B cell (primary cell): Measurements from ENCODE around the gene PTPRU. TPM values are rescaled to one million over a fixed set of nuclear protein-coding genes. Genes with fewer than 3 reads are reported as not detected.

Source experiments
- ATAC-seq: fragments of 200-7000 bp; cut with Tn5 transposase; one replicate; pipeline ENCODE4 v1.10.0; 2021; ENCODE audit warnings: low read depth, mild to moderate bottlenecking, moderate number of reproducible peaks, moderate library complexity
- CTCF ChIA-PET: fragments of 350-600 bp; sonication (Branson Sonifier 250); formaldehyde crosslinking; loops from one replicate; lab custom pipeline; 2021; ENCODE audit warnings: antibody characterized with exemption, inconsistent platforms; lab: Charles Lee
- POLR2A ChIA-PET: fragments of 350-600 bp; sonication (Branson Sonifier 250); formaldehyde crosslinking; loops from one replicate; lab custom pipeline; 2021; ENCODE audit warnings: antibody characterized with exemption; lab: Charles Lee
- DNase-seq: peaks from one replicate; pipeline ENCODE4 v3.0.0; 2013
- H2AFZ ChIP-seq: 2 replicates; pipeline ENCODE4 v1.6.1; 2012; ENCODE audit warnings: mild to moderate bottlenecking, low read depth, low read length; ENCODE audit not compliant: insufficient read depth, poor library complexity, severe bottlenecking
- H3K27ac ChIP-seq, 2 donors: 1 replicate in 1 of 2; 2 replicates in 1 of 2; pipeline ENCODE4 v1.5.1; 2012 to 2013; ENCODE audit warnings: low read length in 2 of 2, mild to moderate bottlenecking in 2 of 2, moderate library complexity in 1 of 2
- H3K27me3 ChIP-seq, 4 experiments: fragments of 200-600 bp in 1 of 4; sonication (generic) in 1 of 4; replicated peaks in 1 of 4; 1 replicate in 2 of 4; 2 replicates in 2 of 4; pipeline versions ENCODE4 v1.6.1 to v1.7.0; 2013 to 2016; ENCODE audit warnings: low read length in 3 of 4, mild to moderate bottlenecking in 2 of 4, mixed read lengths in 1 of 4, moderate library complexity in 1 of 4; ENCODE audit not compliant: insufficient read depth in 4 of 4, control insufficient read depth in 3 of 4; ENCODE audit errors: control extremely low read depth in 1 of 4
- H3K36me3 ChIP-seq, 2 experiments: replicated peaks in 1 of 2; 1 replicate in 1 of 2; 2 replicates in 1 of 2; pipeline versions ENCODE4 v1.6.1 to v1.7.1; 2013; ENCODE audit warnings: low read length in 1 of 2; ENCODE audit not compliant: insufficient read depth in 2 of 2, control insufficient read depth in 1 of 2; ENCODE audit errors: control extremely low read depth in 1 of 2, extremely low read depth in 1 of 2
- H3K4me1 ChIP-seq, 2 donors: fragments of 200-600 bp in 1 of 2; sonication (generic) in 1 of 2; 1 replicate in 1 of 2; 2 replicates in 1 of 2; pipeline versions ENCODE4 v1.5.1 to v1.6.1; 2013 to 2017; ENCODE audit warnings: low read length in 2 of 2; ENCODE audit not compliant: control insufficient read depth in 2 of 2, insufficient read depth in 2 of 2
- H3K4me2 ChIP-seq: replicated peaks from 2 replicates; pipeline ENCODE3; 2012; ENCODE audit warnings: mild to moderate bottlenecking, low read depth, low read length; ENCODE audit not compliant: poor library complexity, severe bottlenecking
- H3K4me3 ChIP-seq, 5 experiments: fragments of 200-600 bp in 1 of 5; sonication (generic) in 1 of 5; 1 replicate in 3 of 5; 2 replicates in 2 of 5; pipeline versions ENCODE4 v1.5.1 to v1.7.0; 2011 to 2016; ENCODE audit warnings: low read length in 4 of 5, mild to moderate bottlenecking in 4 of 5, low read depth in 2 of 5, control low read depth in 1 of 5, moderate library complexity in 1 of 5; ENCODE audit not compliant: insufficient read depth in 1 of 5; ENCODE audit errors: control extremely low read depth in 1 of 5, extremely low read depth in 1 of 5
- H3K79me2 ChIP-seq: fragments of 200-600 bp; sonication (generic); one replicate; pipeline ENCODE4 v1.6.0; 2016; ENCODE audit warnings: low read length; ENCODE audit not compliant: control insufficient read depth, insufficient read depth
- H3K9ac ChIP-seq: fragments of 200-600 bp; sonication (generic); 2 replicates; pipeline ENCODE4 v1.6.1; 2017; ENCODE audit warnings: mild to moderate bottlenecking, low read length, moderate library complexity
- H3K9me3 ChIP-seq, 3 donors: one replicate each; pipeline versions ENCODE4 v1.6.1 to v1.7.1; 2013; ENCODE audit warnings: low read length in 2 of 3; ENCODE audit not compliant: control insufficient read depth in 2 of 3, insufficient read depth in 1 of 3; ENCODE audit errors: control extremely low read depth in 1 of 3
- H4K20me1 ChIP-seq: 2 replicates; pipeline ENCODE4 v1.6.0; 2012; ENCODE audit warnings: mild to moderate bottlenecking, low read length; ENCODE audit not compliant: insufficient read depth, control insufficient read depth, poor library complexity, severe bottlenecking
- H3K27ac Mint-ChIP-seq: one replicate; pipeline ENCODE4 v1.8.0; 2021; ENCODE audit warnings: mixed read lengths
- H3K27me3 Mint-ChIP-seq: one replicate; pipeline ENCODE4 v1.8.0; 2021; ENCODE audit warnings: mixed read lengths
- H3K4me1 Mint-ChIP-seq: one replicate; pipeline ENCODE4 v1.8.0; 2021; ENCODE audit warnings: mixed read lengths
- H3K4me3 Mint-ChIP-seq: one replicate; pipeline ENCODE4 v1.8.0; 2021; ENCODE audit warnings: mixed read lengths
- H3K9me3 Mint-ChIP-seq: one replicate; pipeline ENCODE4 v1.8.0; 2022; ENCODE audit warnings: mixed read lengths; ENCODE audit not compliant: insufficient read depth
- EZH2 ChIP-seq: IDR thresholded peaks from 2 replicates; pipeline ENCODE4 v1.6.1; 2012; ENCODE audit warnings: borderline replicate concordance, low read depth, mild to moderate bottlenecking, moderate library complexity, low read length; ENCODE audit not compliant: insufficient read depth, poor library complexity, severe bottlenecking
- WGBS: methylation state at CpG from one replicate; pipeline ENCODE4 v1.1.5; 2013; ENCODE audit warnings: missing lambda C conversion rate; ENCODE audit not compliant: insufficient coverage; 5-methylcytosine and 5-hydroxymethylcytosine counted together
- intact Hi-C: fragments of 100-400 bp; cut with micrococcal nuclease; formaldehyde crosslinking; loops from one replicate; pipeline ENCODE4 v1.10.0; 2022
- polyA plus RNA-seq: library from polyadenylated mRNA; depleted of rRNA; stranded (reverse); fragments of >200 nt; gene quantifications from 2 replicates; pipeline ENCODE4 v1.2.3, GENCODE V29; 2012
- total RNA-seq, 2 donors: library from RNA; stranded (reverse); fragments of 120-200 nt in 1 of 2; gene quantifications; 1 replicate in 1 of 2; 2 replicates in 1 of 2; pipeline versions ENCODE4 v1.2.3 to v1.2.4, GENCODE V29; 2013 to 2022
- TF ChIP-seq, protein P1 (sequence below): fragments of 200-600 bp; IDR thresholded peaks from one replicate; pipeline ENCODE4 v1.8.0; 2022; ENCODE audit warnings: antibody characterized with exemption, mild to moderate bottlenecking

PTPRU gene
- total and polyA plus RNA-seq, 2 donors (not counting 1 experiment from before 2014, with no cell fraction given): 0.10 to 0.25 TPM

DNA sequence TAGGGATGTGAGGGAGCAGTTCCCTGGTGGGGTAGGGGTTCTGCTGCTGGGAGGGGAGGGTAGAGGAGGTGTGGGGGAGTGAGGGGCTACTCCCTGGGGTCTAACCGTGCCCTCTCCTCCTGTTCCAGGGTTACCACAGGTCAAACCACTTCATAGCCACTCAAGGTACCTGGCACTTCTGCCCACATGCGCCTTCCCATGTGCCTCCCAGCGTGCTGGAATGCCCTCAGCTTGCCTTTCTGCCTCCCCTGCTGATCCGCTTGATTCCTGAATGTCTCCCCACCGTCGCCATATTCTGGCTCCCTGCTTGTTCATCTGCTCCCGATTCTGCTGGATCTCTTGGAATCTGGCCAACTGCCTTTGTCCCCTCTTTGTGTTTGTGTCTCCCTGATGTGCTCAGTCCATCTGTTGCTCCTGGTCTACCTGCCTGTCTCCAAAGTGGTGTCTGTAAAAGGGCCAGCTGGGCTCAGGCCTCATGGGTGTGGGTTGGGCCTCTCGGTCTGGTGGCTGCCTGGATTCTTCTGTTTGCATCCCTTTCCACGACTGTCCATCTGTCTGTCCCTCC, 74.4 kb downstream of the PTPRU start:
- Histone ChIP-seq H3K4me2 (no peak overlapping the region), H3K9ac (no peak overlapping the region), H3K4me1 (no peaks in the 10 kb centered on the region), H3K36me3 (no peaks in the 10 kb centered on the region), H3K9me3 (no peaks in the 10 kb centered on the region), H3K27ac (no peak overlapping the region), H2AFZ (no peak overlapping the region), H4K20me1 (no peaks in the 10 kb centered on the region), H3K4me3 (no peak overlapping the region), H3K27me3 (no peaks in the 10 kb centered on the region), H3K79me2 (no peaks in the 10 kb centered on the region)
- WGBS: 86% methylated on average over 8 of the region's 9 CpGs
- H3K4me1 Mint-ChIP-seq: no peaks in the 10 kb centered on the region
- ChIA-PET POLR2A (no interaction called here), CTCF (no interaction called here)
- no peak overlapping the region for H3K4me3 Mint-ChIP-seq
- intact Hi-C loops: no loop called here
- no peak for TF ChIP-seq EZH2
- TF ChIP-seq, protein P1, sequence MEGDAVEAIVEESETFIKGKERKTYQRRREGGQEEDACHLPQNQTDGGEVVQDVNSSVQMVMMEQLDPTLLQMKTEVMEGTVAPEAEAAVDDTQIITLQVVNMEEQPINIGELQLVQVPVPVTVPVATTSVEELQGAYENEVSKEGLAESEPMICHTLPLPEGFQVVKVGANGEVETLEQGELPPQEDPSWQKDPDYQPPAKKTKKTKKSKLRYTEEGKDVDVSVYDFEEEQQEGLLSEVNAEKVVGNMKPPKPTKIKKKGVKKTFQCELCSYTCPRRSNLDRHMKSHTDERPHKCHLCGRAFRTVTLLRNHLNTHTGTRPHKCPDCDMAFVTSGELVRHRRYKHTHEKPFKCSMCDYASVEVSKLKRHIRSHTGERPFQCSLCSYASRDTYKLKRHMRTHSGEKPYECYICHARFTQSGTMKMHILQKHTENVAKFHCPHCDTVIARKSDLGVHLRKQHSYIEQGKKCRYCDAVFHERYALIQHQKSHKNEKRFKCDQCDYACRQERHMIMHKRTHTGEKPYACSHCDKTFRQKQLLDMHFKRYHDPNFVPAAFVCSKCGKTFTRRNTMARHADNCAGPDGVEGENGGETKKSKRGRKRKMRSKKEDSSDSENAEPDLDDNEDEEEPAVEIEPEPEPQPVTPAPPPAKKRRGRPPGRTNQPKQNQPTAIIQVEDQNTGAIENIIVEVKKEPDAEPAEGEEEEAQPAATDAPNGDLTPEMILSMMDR: no peak
- H3K27me3 Mint-ChIP-seq: no peaks in the 10 kb centered on the region
- no peak overlapping the region for H3K27ac Mint-ChIP-seq
- H3K9me3 Mint-ChIP-seq: no peaks in the 10 kb centered on the region
- ATAC-seq (no peak), DNase-seq (no peak)

DNA sequence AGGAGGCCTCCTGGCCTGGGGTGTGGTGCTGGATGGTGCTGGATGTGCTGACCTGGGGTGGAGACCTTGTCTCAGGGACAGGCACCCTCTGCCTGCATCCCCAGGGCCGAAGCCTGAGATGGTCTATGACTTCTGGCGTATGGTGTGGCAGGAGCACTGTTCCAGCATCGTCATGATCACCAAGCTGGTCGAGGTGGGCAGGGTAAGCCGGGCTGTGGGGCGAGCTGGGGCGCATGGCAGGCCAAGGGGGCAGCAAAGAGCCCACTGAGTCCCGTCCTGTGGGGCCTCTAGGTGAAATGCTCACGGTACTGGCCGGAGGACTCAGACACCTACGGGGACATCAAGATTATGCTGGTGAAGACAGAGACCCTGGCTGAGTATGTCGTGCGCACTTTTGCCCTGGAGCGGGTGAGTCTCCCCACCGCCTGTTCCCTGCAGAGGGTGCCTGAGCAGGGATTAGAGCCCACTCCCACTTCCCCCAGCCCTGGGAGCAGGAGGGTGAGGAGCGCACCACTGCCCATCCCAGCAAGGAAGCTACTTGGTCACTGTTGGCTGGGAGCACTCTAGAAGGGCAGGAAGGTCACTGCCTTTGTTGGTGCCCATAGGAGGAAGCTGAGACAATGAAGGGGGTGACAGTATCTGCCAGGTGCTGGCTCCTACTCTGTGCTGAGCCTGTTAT, 75.2 kb downstream of the PTPRU start:
- Histone ChIP-seq H3K4me2 (no peak overlapping the region), H3K4me3 (no peak overlapping the region), H3K27ac (no peak overlapping the region), H4K20me1 (no peaks in the 10 kb centered on the region), H3K9me3 (no peaks in the 10 kb centered on the region), H2AFZ (no peak overlapping the region), H3K36me3 (no peaks in the 10 kb centered on the region), H3K9ac (no peak overlapping the region), H3K4me1 (no peaks in the 10 kb centered on the region), H3K27me3 (no peaks in the 10 kb centered on the region), H3K79me2 (no peaks in the 10 kb centered on the region)
- ATAC-seq (no peak), DNase-seq (no peak)
- no peak for TF ChIP-seq EZH2
- TF ChIP-seq, protein P1: no peak
- CTCF ChIA-PET: no interaction called here
- intact Hi-C loops: no loop called here
- Mint-ChIP-seq H3K27ac (no peak overlapping the region), H3K4me1 (no peaks in the 10 kb centered on the region), H3K4me3 (no peak overlapping the region), H3K27me3 (no peaks in the 10 kb centered on the region), H3K9me3 (no peaks in the 10 kb centered on the region)
- WGBS: 88% methylated on average over 16 of the region's 16 CpGs
- POLR2A ChIA-PET: no interaction called here
